Measurements from ENCODE around the gene MFGE8. TPM values are rescaled to one million over a fixed set of nuclear protein-coding genes. Genes with fewer than 3 reads are reported as not detected.
"Not testable (repeated sequence)": the region's sequence is repeated elsewhere in the genome, so short reads cannot be mapped to it uniquely, and the experiment has no call there.

The MFGE8 gene
- total RNA-seq, 1 experiment from 2014 or later = 254 TPM

DNA sequence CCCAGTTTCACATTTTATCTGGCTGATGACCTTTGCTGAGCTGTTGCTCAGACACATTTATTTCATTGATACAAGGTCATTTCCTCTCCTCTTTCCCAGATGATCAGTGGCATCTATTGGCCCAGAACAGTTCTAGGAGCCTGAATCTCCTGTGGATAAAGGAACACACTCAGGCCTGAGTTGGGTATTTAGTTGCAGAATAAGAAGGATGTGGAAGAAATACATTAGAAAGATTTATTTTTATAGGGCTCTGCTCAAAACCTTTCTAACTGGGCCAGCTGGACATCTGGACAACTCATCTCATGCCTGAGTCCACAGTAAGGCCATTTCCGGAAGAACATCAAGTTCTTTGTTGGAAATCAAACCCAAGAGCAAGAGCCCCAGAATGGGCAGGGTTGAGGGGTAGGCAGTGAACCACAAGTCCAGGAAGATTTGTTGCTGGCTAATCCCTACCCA, 19.7 kb upstream of the MFGE8 start:
- Mint-ChIP-seq H3K4me1 (ENCODE audit: insufficient read depth, unreplicated experiment) (peaks cover 5% of the 10 kb centered on the region), H3K27me3 (ENCODE audit: insufficient read depth, unreplicated experiment) (no peaks in the 10 kb centered on the region), H3K9me3 (ENCODE audit: unreplicated experiment) (no peaks in the 10 kb centered on the region), H3K27ac (ENCODE audit: low read depth, unreplicated experiment) (no peak overlapping the region), H3K4me3 (ENCODE audit: unreplicated experiment) (no peak overlapping the region), H3K36me3 (ENCODE audit: insufficient read depth, unreplicated experiment) (no peaks in the 10 kb centered on the region)
- POLR2A ChIA-PET = no interaction called here
- CTCF ChIA-PET = interaction anchor here (0.6 kb wide), 1 partner anchor 29 kb away, joined by 3 read pairs; no protein-coding TSS in a partner anchor
- DNase-seq (ENCODE audit: unreplicated experiment) = no peak
- BruUV-seq (replicated peaks) = no TSS peak
- TF ChIP-seq, protein P1, sequence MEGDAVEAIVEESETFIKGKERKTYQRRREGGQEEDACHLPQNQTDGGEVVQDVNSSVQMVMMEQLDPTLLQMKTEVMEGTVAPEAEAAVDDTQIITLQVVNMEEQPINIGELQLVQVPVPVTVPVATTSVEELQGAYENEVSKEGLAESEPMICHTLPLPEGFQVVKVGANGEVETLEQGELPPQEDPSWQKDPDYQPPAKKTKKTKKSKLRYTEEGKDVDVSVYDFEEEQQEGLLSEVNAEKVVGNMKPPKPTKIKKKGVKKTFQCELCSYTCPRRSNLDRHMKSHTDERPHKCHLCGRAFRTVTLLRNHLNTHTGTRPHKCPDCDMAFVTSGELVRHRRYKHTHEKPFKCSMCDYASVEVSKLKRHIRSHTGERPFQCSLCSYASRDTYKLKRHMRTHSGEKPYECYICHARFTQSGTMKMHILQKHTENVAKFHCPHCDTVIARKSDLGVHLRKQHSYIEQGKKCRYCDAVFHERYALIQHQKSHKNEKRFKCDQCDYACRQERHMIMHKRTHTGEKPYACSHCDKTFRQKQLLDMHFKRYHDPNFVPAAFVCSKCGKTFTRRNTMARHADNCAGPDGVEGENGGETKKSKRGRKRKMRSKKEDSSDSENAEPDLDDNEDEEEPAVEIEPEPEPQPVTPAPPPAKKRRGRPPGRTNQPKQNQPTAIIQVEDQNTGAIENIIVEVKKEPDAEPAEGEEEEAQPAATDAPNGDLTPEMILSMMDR (IDR thresholded peaks at IDR 0.05; ENCODE audit: unreplicated experiment) = no peak
- intact Hi-C loops (cut with micrococcal nuclease) = no loop called here

DNA sequence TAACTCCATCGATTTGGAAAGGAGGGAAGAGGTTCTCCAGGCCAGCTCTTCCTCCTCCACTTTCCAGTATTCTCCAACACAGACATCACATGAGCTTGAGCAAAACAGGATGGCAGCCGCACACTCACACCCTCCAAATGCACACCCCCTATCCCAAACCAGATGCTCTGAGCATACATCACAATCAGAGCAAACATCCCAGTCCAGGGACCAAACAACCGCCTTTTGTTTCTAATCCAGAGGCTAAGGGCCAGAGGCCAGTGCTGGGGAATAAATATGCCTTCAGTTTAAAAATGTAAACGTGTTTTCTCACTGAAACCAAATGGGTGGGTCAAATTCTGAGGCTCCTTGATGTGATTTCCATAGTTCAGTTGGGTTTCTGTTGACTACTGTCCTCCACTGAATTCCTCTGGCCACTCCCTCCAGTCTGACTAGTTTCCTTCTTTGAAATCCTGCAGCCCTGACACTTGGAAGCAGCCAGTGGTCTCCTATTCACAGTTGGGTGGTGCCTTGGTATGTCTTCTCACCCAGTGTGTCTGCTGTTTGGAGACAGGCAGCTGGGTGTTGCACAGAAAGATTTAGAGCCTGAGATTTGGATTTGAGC, 19.2 kb upstream of the MFGE8 start:
- H3K9me3 Mint-ChIP-seq (ENCODE audit: unreplicated experiment) = no peaks in the 10 kb centered on the region
- no peak overlapping the region for H3K27ac Mint-ChIP-seq (ENCODE audit: low read depth, unreplicated experiment)
- ChIA-PET POLR2A (no interaction called here), CTCF (interaction anchor here (0.6 kb wide), 2 partner anchors 28 to 155 kb away, joined by 3 read pairs; no protein-coding TSS in a partner anchor)
- no peak for DNase-seq (ENCODE audit: unreplicated experiment)
- H3K36me3 Mint-ChIP-seq (ENCODE audit: insufficient read depth, unreplicated experiment) = no peaks in the 10 kb centered on the region
- H3K4me1 Mint-ChIP-seq (ENCODE audit: insufficient read depth, unreplicated experiment) = peaks cover 5% of the 10 kb centered on the region
- TF ChIP-seq, protein P1 (IDR thresholded peaks at IDR 0.05; ENCODE audit: unreplicated experiment) = no peak
- H3K4me3 Mint-ChIP-seq (ENCODE audit: unreplicated experiment) = no peak overlapping the region
- no TSS peak for BruUV-seq (replicated peaks)
- H3K27me3 Mint-ChIP-seq (ENCODE audit: insufficient read depth, unreplicated experiment) = no peaks in the 10 kb centered on the region
- intact Hi-C loops (cut with micrococcal nuclease) = no loop called here

DNA sequence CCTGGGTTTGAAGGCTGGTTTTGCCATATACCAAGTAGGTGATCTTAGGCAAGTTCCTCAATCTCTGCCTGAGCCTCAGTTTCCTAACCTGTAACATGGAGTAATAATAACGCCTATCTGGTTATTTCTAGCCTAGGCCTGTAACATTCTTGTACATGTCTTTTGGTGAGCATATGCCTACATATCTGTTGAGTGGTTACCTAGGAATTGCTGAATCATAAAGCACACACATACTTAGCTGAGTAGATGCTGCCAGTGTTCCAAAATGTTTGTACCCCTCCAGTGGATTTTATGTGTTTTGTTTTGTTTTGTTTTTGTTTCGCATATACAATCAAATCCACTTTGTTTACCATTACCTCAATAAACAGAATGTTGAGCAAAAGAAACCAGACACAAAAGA, 17.4 kb upstream of the MFGE8 start:
- no peak for DNase-seq (ENCODE audit: unreplicated experiment)
- Mint-ChIP-seq H3K27ac (ENCODE audit: low read depth, unreplicated experiment) (no peak overlapping the region), H3K4me1 (ENCODE audit: insufficient read depth, unreplicated experiment) (peaks cover 5% of the 10 kb centered on the region), H3K36me3 (ENCODE audit: insufficient read depth, unreplicated experiment) (no peaks in the 10 kb centered on the region), H3K9me3 (ENCODE audit: unreplicated experiment) (no peaks in the 10 kb centered on the region), H3K27me3 (ENCODE audit: insufficient read depth, unreplicated experiment) (no peaks in the 10 kb centered on the region), H3K4me3 (ENCODE audit: unreplicated experiment) (no peak overlapping the region)
- TF ChIP-seq, protein P1 (IDR thresholded peaks at IDR 0.05; ENCODE audit: unreplicated experiment) = no peak
- ChIA-PET POLR2A (interaction anchor here (1.0 kb wide), 1 partner anchor 10 kb away, joined by 3 read pairs; no protein-coding TSS in a partner anchor), CTCF (no interaction called here)
- intact Hi-C loops (cut with micrococcal nuclease) = no loop called here
- no TSS peak for BruUV-seq (replicated peaks)

DNA sequence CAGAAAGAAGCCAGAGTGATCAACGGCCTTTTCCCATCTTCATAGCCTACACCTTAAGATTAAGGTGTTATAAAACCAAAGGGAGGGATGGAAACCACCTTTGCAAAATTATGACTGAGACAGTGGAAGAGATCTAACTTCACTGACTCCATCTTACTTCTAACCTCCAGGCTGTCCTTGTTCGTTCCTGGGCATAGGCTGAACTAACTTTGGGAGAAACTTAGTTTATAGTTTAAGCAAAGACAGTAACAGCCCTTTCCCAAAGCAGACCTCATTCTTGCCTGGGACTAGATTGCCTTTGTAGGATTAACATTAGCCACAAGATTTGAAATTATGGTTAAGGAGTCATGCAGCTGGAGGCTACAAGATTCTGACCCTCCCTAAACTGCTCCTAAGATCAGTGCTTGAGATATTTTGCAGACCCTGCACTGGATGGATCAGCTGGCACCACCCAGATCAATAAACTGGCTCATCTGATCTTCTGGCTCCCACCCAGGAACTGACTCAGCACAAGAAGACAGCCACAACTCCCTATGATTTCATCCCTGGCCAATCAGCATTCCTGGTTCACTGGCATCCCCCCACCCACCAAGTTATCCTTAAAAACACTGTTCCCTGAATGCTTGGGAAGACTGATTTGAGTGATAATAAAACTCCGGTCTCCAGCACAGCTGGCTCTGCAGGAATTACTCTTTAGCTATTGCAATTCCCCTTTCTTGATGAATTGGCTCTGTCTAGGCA, 16.3 kb upstream of the MFGE8 start:
- intact Hi-C loops (cut with micrococcal nuclease); H3K36me3 Mint-ChIP-seq (ENCODE audit: insufficient read depth, unreplicated experiment); H3K4me1 Mint-ChIP-seq (ENCODE audit: insufficient read depth, unreplicated experiment); CTCF ChIA-PET; H3K27ac Mint-ChIP-seq (ENCODE audit: low read depth, unreplicated experiment); H3K4me3 Mint-ChIP-seq (ENCODE audit: unreplicated experiment); BruUV-seq (replicated peaks); H3K27me3 Mint-ChIP-seq (ENCODE audit: insufficient read depth, unreplicated experiment); H3K9me3 Mint-ChIP-seq (ENCODE audit: unreplicated experiment): not testable (repeated sequence)
- peak; percentile 23 for DNase-seq (ENCODE audit: unreplicated experiment)
- POLR2A ChIA-PET = interaction anchor here (1.5 kb wide), 1 partner anchor 17 kb away, joined by 4 read pairs; no protein-coding TSS in a partner anchor

DNA sequence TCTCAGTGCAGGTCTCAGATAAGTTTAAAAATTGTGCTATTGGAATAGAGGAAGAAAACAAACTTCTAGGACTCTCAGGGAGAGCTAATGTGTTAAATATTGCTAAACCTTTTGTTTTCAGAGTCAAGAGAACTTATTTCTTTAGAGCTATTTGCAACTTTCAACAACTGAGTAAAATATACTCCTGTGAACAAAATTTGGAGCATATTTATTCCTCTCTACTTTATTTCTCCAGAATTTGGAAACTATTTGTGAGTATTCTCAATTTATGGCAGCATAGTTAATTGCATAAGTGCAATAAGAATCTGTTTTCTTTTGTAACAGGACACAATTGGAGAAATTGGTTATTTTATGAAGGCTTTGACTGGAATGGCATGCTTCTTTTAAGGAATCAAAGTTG, 15.0 kb upstream of the MFGE8 start:
- H3K27me3 Mint-ChIP-seq (ENCODE audit: insufficient read depth, unreplicated experiment); H3K4me3 Mint-ChIP-seq (ENCODE audit: unreplicated experiment); BruUV-seq (replicated peaks); CTCF ChIA-PET; POLR2A ChIA-PET; H3K9me3 Mint-ChIP-seq (ENCODE audit: unreplicated experiment); H3K4me1 Mint-ChIP-seq (ENCODE audit: insufficient read depth, unreplicated experiment); H3K27ac Mint-ChIP-seq (ENCODE audit: low read depth, unreplicated experiment); H3K36me3 Mint-ChIP-seq (ENCODE audit: insufficient read depth, unreplicated experiment); intact Hi-C loops (cut with micrococcal nuclease); DNase-seq (ENCODE audit: unreplicated experiment): not testable (repeated sequence)

DNA sequence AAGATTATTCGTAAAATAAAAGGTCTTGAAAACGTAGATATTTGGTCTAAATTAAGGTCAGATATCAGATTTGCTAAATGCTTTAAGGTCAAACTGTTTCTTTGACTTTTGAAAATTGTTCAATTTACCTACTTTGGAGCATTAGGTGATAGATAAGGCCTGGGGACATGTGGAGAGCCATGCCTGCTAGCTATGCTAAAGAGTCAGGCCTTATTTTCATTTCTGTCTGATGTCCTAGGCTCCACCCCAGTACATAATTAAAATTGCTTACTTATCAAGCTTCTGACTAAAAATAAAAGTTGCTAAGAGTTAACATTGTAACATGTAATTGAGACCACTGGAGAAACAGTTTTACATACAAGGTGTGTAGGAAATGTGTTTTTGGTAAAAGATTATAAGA, 12.5 kb upstream of the MFGE8 start:
- H3K27ac Mint-ChIP-seq (ENCODE audit: low read depth, unreplicated experiment); H3K27me3 Mint-ChIP-seq (ENCODE audit: insufficient read depth, unreplicated experiment); BruUV-seq (replicated peaks); H3K9me3 Mint-ChIP-seq (ENCODE audit: unreplicated experiment); DNase-seq (ENCODE audit: unreplicated experiment); intact Hi-C loops (cut with micrococcal nuclease); H3K4me3 Mint-ChIP-seq (ENCODE audit: unreplicated experiment); H3K36me3 Mint-ChIP-seq (ENCODE audit: insufficient read depth, unreplicated experiment): not testable (repeated sequence)
- ChIA-PET CTCF (interaction anchor here (0.9 kb wide), 2 partner anchors 69 to 267 kb away, joined by 3 to 5 read pairs; no protein-coding TSS in a partner anchor), POLR2A (interaction anchor here (1.1 kb wide), 1 partner anchor 10 kb away, joined by 4 read pairs; no protein-coding TSS in a partner anchor)
- peaks cover 16% of the 10 kb centered on the region for H3K4me1 Mint-ChIP-seq (ENCODE audit: insufficient read depth, unreplicated experiment)
